Keratinocyte (primary cell): Measurements from ENCODE around the gene RAMP1. TPM values are rescaled to one million over a fixed set of nuclear protein-coding genes. Genes with fewer than 3 reads are reported as not detected.
A peak's percentile ranks its signal among the peaks of the same experiment; 100 is the strongest.

ENCODE experiments used
- DNase-seq: peaks from one replicate; pipeline ENCODE4 v3.0.0-alpha.2; 2011; ENCODE audit warnings: low read depth, missing footprints, low spot score
- FAIRE-seq: peaks from 2 replicates; lab custom pipeline; 2011; peaks lifted over from hg19 to GRCh38; lab: Jason Lieb, UNC
- H2AFZ ChIP-seq: 2 replicates; pipeline ENCODE4 v1.6.0; 2012; ENCODE audit warnings: low read length, control low read depth, inconsistent platforms; ENCODE audit not compliant: control insufficient read depth
- H3K27ac ChIP-seq: 2 replicates; pipeline ENCODE4 v1.5.1; 2011; ENCODE audit warnings: low read length; ENCODE audit not compliant: control insufficient read depth, insufficient read depth
- H3K27me3 ChIP-seq: 3 replicates; pipeline ENCODE4 v1.6.0; 2011; ENCODE audit warnings: low read length; ENCODE audit not compliant: control insufficient read depth, insufficient read depth; ENCODE audit errors: extremely low read depth
- H3K36me3 ChIP-seq, 2 experiments: 2 replicates in 1 of 2; 3 replicates in 1 of 2; pipeline ENCODE4 v1.5.1; 2011; ENCODE audit warnings: low read length in 2 of 2, mild to moderate bottlenecking in 1 of 2; ENCODE audit not compliant: control insufficient read depth in 2 of 2, insufficient read depth in 2 of 2; ENCODE audit errors: extremely low read depth in 1 of 2
- H3K4me1 ChIP-seq: 3 replicates; pipeline ENCODE4 v1.5.1; 2011; ENCODE audit warnings: low read length; ENCODE audit not compliant: control insufficient read depth, insufficient read depth; ENCODE audit errors: extremely low read depth
- H3K4me2 ChIP-seq: 3 replicates; pipeline ENCODE4 v1.6.0; 2011; ENCODE audit warnings: low read depth, low read length; ENCODE audit not compliant: control insufficient read depth, insufficient read depth; ENCODE audit errors: extremely low read depth
- H3K4me3 ChIP-seq, 3 experiments: fragments of 200-600 bp in 1 of 3; sonication (generic) in 1 of 3; 2 replicates in 2 of 3; 3 replicates in 1 of 3; pipeline ENCODE4 v1.5.1; 2011 to 2016; ENCODE audit warnings: low read length in 3 of 3, mild to moderate bottlenecking in 3 of 3, control low read depth in 2 of 3, inconsistent platforms in 1 of 3, low read depth in 1 of 3, mixed read lengths in 1 of 3, mixed run types in 1 of 3, moderate library complexity in 1 of 3; ENCODE audit not compliant: control insufficient read depth in 2 of 3, insufficient read depth in 2 of 3; ENCODE audit errors: extremely low read depth in 1 of 3
- H3K79me2 ChIP-seq: 2 replicates; pipeline ENCODE4 v1.6.0; 2012; ENCODE audit warnings: low read length; ENCODE audit not compliant: control insufficient read depth, insufficient read depth
- H3K9ac ChIP-seq: 3 replicates; pipeline ENCODE4 v1.6.0; 2011; ENCODE audit warnings: low read length; ENCODE audit not compliant: control insufficient read depth, insufficient read depth; ENCODE audit errors: extremely low read depth
- H3K9me1 ChIP-seq: 3 replicates; pipeline ENCODE4 v1.6.0; 2011; ENCODE audit warnings: low read length; ENCODE audit not compliant: control insufficient read depth, insufficient read depth; ENCODE audit errors: extremely low read depth
- H3K9me3 ChIP-seq: 2 replicates; pipeline ENCODE4 v1.5.1; 2012; ENCODE audit warnings: low read depth, low read length; ENCODE audit not compliant: control insufficient read depth
- H4K20me1 ChIP-seq: 3 replicates; pipeline ENCODE4 v1.6.0; 2011; ENCODE audit warnings: low read length; ENCODE audit not compliant: control insufficient read depth, insufficient read depth; ENCODE audit errors: extremely low read depth
- CTCF ChIP-seq, 3 experiments: IDR thresholded peaks in 1 of 3; conservative IDR thresholded peaks in 1 of 3; optimal IDR thresholded peaks in 1 of 3; 2 replicates in 2 of 3; 3 replicates in 1 of 3; pipeline versions ENCODE3 to v1.5.1; 2011; ENCODE audit warnings: low read length in 3 of 3, mild to moderate bottlenecking in 3 of 3, moderate library complexity in 2 of 3, control low read depth in 1 of 3, inconsistent platforms in 1 of 3; ENCODE audit not compliant: insufficient read depth in 2 of 3; ENCODE audit errors: extremely low read depth in 1 of 3
- EZH2 ChIP-seq: IDR thresholded peaks from one replicate; pipeline ENCODE4 v1.6.1; 2012; ENCODE audit warnings: inconsistent platforms, mild to moderate bottlenecking, low read length, moderate library complexity
- dilution Hi-C: fragments of 300-500 bp; cut with MboI; formaldehyde crosslinking; loops from one replicate; pipeline ENCODE4 v1.7.0; 2020; ENCODE audit warnings: low sequenced_read_pairs; ENCODE audit not compliant: extremely low pct_ligation_motif_present
- polyA plus RNA-seq, 5 experiments: library from polyadenylated mRNA; depleted of rRNA in 3 of 5; stranded (reverse) in 3 of 5; stranded (forward) in 1 of 5; unstranded in 1 of 5; fragments of >200 nt; gene quantifications; 1 replicate in 1 of 5; 2 replicates in 3 of 5; 3 replicates in 1 of 5; pipeline versions ENCODE4 v1.2.1 to v1.2.3, GENCODE V29; 2011 to 2012; ENCODE audit warnings: missing spikeins in 2 of 5, low read depth in 1 of 5, low replicate concordance in 1 of 5

The RAMP1 gene
- polyA plus RNA-seq, 1 donor (not counting 4 experiments of a cell fraction or from before 2014, with no cell fraction given), result 0.69 TPM

GRCh38 chr2:237857791-237858190, 1.6 kb upstream of the RAMP1 start:
- no peak overlapping the region for H3K4me2 ChIP-seq
- H4K20me1 ChIP-seq, result no peaks in the 10 kb centered on the region
- H3K4me3 ChIP-seq, result no peak overlapping the region
- no peaks in the 10 kb centered on the region for H3K9me3 ChIP-seq
- H3K27ac ChIP-seq, result no peak overlapping the region
- dilution Hi-C loops, result no loop called here
- no peak for DNase-seq
- no peak overlapping the region for H2AFZ ChIP-seq
- no peak for FAIRE-seq
- H3K36me3 ChIP-seq, result no peaks in the 10 kb centered on the region
- no peaks in the 10 kb centered on the region for H3K79me2 ChIP-seq
- peaks cover 3% of the 10 kb centered on the region for H3K27me3 ChIP-seq
- no peaks in the 10 kb centered on the region for H3K9me1 ChIP-seq
- peaks cover 12% of the 10 kb centered on the region for H3K4me1 ChIP-seq
- TF ChIP-seq EZH2 (no peak), CTCF (optimal IDR thresholded peaks at IDR 0.05 in 1 of 3, IDR thresholded peaks at IDR 0.05 in 1 of 3, conservative IDR thresholded peaks at IDR 0.05 in 1 of 3; ENCODE audit: extremely low read depth in 1 of 3, insufficient read depth in 2 of 3, low read length in 3 of 3) (no peak)
- no peak overlapping the region for H3K9ac ChIP-seq

DNA sequence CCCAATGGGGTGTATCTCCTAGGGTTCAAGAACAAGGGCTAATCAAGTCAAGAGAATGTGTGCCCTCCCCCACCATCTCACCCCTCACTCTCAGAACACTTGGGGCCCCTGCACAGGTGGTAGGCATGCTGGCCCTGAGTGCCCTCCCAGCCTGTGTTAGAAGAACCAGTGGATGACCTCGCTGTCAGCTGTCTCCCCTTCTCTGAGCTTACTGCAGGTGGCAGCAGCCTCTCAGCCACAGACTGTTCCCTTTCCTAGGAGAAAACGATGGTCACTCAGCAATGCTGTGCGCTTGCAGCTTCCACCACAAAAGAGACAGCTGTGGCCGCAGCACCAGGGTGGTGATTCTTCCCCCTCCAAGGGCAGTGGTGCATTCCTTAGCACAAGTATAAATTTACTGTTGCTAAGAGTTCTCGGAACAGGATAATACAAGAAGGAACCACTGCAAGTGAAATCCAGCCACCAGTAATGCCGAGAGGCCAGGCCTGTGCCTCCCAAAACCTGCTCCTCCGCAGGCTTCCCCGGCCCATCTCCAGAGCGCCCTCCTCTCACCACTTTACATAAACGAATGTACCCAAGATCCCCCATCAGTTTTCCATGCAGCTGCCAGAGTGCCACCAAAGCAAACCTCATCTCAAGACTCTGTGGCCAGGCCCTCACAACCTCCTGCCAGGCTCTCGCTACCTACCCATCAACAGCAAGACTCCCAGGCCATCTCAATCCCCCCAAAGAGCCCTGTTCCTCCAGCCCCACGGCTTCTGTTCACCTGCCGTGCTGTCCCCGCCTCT, 935 bp upstream of the RAMP1 start:
- Histone ChIP-seq H3K4me3 (no peak overlapping the region), H3K27me3 (peaks cover 3% of the 10 kb centered on the region), H3K27ac (no peak overlapping the region), H2AFZ (no peak overlapping the region), H3K9ac (no peak overlapping the region), H4K20me1 (no peaks in the 10 kb centered on the region), H3K4me2 (peak overlapping the region; percentile 81), H3K9me3 (no peaks in the 10 kb centered on the region), H3K4me1 (peaks cover 12% of the 10 kb centered on the region), H3K9me1 (no peaks in the 10 kb centered on the region), H3K79me2 (no peaks in the 10 kb centered on the region), H3K36me3 (no peaks in the 10 kb centered on the region)
- FAIRE-seq (peak; percentile 87), DNase-seq (peak; percentile 13)
- dilution Hi-C loops, result no loop called here
- TF ChIP-seq EZH2, result no peak
- TF ChIP-seq CTCF (optimal IDR thresholded peaks at IDR 0.05 in 1 of 3, IDR thresholded peaks at IDR 0.05 in 1 of 3, conservative IDR thresholded peaks at IDR 0.05 in 1 of 3; ENCODE audit: extremely low read depth in 1 of 3, insufficient read depth in 2 of 3, low read length in 3 of 3), result peak in 2 of 3 experiments; percentile 91 to 94
